GM12872 (cell line): ENCODE measurements around the gene AFG3L2.

Source experiments
- TF ChIP-seq, protein P1 (sequence below): IDR thresholded peaks from 3 replicates; pipeline ENCODE4 v1.5.1; 2011; ENCODE audit warnings: low read depth, mild to moderate bottlenecking, low read length, moderate library complexity; ENCODE audit not compliant: insufficient read depth

The AFG3L2 gene

GRCh38 chr18:12315911-12316310, 61.1 kb downstream of the AFG3L2 start:
- TF ChIP-seq, protein P1, sequence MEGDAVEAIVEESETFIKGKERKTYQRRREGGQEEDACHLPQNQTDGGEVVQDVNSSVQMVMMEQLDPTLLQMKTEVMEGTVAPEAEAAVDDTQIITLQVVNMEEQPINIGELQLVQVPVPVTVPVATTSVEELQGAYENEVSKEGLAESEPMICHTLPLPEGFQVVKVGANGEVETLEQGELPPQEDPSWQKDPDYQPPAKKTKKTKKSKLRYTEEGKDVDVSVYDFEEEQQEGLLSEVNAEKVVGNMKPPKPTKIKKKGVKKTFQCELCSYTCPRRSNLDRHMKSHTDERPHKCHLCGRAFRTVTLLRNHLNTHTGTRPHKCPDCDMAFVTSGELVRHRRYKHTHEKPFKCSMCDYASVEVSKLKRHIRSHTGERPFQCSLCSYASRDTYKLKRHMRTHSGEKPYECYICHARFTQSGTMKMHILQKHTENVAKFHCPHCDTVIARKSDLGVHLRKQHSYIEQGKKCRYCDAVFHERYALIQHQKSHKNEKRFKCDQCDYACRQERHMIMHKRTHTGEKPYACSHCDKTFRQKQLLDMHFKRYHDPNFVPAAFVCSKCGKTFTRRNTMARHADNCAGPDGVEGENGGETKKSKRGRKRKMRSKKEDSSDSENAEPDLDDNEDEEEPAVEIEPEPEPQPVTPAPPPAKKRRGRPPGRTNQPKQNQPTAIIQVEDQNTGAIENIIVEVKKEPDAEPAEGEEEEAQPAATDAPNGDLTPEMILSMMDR = no peak

GRCh38 chr18:12315490-12315889, 61.5 kb downstream of the AFG3L2 start:
- TF ChIP-seq, protein P1 = no peak

- TF ChIP-seq, protein P1 = no peak
Observed at GRCh38 chr18:12314591-12315305, 62.3 kb downstream of the AFG3L2 start.

- TF ChIP-seq, protein P1 = no peak
Observed at GRCh38 chr18:12313530-12314245, 63.3 kb downstream of the AFG3L2 start.

DNA sequence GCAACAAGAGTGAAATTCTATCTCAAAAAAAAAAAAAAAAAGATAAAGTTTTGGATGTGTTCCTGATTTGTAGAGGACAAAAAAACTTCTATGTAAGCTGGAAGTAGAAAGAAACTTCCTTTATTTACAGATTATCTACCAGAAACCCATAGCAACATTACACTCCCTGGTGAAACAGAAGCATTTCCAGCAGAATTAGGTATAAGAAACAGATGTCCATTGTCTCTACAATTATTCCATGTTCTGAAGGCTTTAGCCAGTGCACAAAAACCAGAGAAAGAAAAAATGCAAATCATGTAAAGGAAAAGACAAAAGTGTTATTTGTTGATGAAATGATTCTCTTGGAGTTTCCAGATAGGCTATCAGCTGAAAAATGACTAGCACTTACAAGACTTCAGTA, 64.1 kb downstream of the AFG3L2 start:
- TF ChIP-seq, protein P1 = no peak

- TF ChIP-seq, protein P1 = no peak
Observed at GRCh38 chr18:12310762-12311161, 66.3 kb downstream of the AFG3L2 start.

GRCh38 chr18:12309683-12310198, 67.3 kb downstream of the AFG3L2 start:
- TF ChIP-seq, protein P1 = no peak
